HT1080 (cell line): ENCODE measurements around the gene PERM1. TPM values are rescaled to one million over a fixed set of nuclear protein-coding genes. Genes with fewer than 3 reads are reported as not detected.

ENCODE experiments used
- DNase-seq: peaks from one replicate; pipeline ENCODE4 v3.0.0-alpha.2; 2015; ENCODE audit warnings: low read depth
- total RNA-seq: library from RNA; depleted of rRNA; stranded (reverse); fragments of >200 nt; shearing (Covaris generic); gene quantifications from 2 replicates; pipeline ENCODE4 v1.2.3, GENCODE V29; 2014

The PERM1 gene
- total RNA-seq, 1 experiment from 2014 or later: 0.50 TPM

DNA sequence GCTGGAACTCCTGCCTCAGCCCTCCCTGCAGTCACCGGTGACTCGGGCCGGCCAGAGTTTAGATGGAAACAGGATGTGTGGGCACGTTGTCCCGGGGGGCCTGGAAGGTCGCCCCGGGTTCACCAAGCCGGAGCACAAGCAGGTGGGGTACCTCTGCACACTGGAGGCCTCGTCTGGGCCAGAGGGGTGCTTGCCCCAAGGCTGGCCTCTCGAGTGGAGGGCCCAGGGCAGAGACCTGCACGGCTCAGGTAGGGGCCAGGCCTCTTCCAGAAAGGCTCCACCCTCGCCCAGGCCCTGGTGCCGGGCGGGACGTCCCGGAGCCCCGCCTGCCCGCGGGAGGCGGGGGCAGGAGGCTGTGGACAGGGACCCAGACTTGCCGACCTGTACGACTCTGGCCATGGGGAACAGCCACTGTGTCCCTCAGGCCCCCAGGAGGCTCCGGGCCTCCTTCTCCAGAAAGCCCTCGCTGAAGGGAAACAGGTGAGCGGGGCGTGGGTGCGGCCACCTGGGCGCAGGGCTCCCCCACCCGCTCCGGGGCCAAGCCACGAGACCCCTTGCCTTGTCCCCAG is 15.7 kb downstream of the PERM1 start, which contains the start of gene PLEKHN1:
Gene PLEKHN1, plus strand, starts transcription at position 348 of the 569 bp plus-strand sequence. Its CDS starts 50 bp downstream, at position 398.
- peak; percentile 68 for DNase-seq

DNA sequence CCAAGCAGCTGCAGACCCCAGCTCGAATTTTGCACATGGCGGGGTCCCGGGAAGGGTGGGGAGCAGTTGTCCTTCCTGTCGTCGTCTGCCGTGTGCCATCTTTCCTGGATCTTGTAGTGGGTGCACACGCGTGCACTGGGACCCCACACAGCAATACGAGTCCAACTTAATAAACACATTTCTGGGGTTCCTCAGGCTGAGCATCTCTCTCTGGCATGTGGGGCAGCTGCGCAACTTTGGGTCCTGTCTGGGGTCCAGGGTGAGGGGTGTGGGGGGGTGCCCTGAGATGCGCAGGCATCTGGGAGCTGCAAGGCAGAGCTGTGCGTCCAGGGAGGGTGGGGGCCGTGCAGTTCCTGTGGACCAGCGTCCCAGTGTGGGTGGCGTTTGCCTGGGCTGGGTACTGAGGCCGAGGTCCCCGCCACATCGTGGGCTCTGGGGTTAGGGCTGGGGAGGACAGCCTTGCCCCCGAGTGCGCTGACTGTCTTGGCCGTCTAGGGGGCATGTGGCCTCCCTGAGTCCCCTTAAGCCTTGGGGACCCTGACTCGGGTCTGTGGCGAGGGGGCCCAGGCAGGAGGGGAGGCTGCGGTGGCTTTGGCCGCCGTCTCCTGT is 16.3 kb downstream of the PERM1 start:
- no peak for DNase-seq

DNA sequence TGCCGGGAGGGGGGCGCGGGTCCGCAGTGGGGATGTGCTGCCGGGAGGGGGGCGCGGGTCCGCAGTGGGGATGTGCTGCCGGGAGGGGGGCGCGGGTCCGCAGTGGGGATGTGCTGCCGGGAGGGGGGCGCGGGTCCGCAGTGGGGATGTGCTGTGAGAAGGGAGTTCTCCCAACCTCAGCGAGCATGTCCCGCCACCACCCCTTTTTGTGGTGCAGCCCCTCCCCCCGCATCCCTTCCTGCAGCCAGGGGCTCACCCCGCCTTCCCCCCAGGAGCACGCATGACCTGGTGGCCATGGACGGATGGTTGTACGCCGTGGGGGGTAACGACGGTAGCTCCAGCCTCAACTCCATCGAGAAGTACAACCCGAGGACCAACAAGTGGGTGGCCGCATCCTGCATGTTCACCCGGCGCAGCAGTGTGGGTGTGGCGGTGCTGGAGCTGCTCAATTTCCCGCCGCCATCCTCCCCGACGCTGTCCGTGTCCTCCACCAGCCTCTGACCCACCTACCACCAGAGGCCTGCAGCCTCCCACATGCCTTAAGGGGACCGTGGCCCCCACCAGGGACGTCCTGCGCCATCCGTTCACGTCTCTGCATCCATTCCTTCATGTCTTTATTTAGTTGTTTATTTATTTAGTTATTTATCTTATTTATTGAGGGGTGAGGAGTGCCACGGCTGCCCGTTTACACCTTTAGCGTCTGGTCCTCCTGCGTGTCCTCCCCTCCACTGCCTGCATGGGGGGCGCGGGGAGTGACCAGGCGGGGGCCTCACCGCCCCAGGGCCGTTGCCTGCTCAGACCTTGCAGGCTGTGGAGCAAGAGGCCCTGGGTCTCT is 17.0 kb downstream of the PERM1 start:
- no peak for DNase-seq

DNA sequence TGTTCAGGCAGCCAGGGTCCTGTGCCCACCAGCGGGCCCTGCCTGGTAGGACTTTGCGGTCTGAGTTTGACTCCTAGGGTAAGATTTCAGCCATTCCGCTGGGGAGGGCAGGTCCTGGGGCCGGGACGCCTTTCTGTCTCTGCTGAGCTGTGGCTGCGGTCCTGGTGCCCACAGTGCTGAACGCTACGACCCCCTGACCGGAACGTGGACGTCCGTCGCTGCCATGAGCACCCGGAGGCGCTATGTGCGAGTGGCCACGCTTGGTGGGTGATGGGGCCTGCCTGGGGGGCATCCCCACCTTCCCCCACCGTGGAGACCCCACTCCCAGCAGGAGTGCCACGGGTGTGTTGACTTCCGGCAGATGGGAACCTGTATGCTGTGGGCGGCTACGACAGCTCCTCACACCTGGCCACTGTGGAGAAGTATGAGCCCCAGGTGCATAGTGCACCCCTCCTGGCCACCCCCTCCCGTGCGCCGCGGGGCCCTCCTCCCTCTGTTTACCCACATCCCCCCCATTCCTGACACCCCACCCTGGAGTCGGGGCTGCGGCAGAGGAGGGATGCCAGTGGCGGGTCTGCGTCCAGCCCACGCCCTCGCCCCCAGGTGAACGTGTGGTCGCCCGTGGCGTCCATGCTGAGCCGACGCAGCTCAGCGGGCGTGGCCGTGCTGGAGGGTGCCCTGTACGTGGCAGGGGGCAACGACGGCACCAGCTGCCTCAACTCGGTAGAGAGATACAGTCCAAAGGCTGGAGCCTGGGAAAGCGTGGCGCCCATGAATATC is 18.0 kb downstream of the PERM1 start:
- no peak for DNase-seq

DNA sequence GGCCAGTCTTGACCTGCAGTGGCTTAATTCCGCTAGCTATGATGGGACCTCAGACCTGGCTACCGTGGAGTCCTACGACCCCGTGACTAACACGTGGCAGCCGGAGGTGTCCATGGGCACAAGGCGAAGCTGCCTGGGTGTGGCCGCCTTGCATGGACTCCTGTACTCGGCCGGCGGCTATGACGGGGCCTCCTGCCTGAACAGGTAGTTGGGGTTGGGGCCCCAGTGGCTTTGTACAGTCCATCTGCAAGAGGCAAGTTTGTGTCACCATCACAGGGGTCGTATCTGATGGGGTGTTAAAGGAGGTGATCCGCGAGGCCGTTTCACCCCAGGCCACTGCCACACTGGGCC is 18.6 kb downstream of the PERM1 start:
- no peak for DNase-seq

DNA sequence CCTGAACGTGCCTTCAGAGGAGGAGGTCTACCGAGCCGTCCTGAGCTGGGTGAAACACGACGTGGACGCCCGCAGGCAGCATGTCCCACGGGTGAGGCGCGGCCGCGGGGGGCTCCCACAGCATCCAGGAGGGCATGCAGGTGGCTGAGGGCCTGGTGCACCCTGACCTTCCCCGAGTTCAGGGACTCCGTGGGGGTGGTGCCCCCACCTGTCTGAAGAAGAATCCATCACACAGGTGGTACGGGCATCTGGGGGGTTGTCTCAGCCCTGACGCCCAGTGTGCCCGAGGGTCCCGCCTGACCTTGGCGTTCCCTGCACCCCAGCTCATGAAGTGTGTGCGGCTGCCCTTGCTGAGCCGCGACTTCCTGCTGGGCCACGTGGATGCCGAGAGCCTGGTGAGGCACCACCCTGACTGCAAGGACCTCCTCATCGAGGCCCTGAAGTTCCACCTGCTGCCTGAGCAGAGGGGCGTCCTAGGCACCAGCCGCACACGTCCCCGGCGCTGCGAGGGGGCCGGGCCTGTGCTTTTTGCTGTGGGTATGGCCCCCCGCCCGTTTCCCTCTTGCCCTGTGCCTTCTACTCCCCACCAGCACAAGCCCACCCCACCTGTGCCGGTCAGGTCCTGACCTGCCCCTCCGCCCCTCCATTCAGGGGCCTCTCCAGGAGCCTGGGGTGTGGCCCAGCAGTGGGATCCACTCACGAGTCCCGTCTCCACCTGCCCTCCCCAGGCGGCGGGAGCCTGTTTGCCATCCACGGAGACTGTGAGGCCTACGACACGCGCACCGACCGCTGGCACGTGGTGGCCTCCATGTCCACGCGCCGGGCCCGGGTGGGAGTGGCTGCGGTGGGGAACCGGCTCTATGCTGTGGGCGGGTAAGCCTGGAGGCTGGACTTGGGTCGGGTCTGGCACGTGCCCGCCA is 19.3 kb downstream of the PERM1 start:
- no peak for DNase-seq

DNA sequence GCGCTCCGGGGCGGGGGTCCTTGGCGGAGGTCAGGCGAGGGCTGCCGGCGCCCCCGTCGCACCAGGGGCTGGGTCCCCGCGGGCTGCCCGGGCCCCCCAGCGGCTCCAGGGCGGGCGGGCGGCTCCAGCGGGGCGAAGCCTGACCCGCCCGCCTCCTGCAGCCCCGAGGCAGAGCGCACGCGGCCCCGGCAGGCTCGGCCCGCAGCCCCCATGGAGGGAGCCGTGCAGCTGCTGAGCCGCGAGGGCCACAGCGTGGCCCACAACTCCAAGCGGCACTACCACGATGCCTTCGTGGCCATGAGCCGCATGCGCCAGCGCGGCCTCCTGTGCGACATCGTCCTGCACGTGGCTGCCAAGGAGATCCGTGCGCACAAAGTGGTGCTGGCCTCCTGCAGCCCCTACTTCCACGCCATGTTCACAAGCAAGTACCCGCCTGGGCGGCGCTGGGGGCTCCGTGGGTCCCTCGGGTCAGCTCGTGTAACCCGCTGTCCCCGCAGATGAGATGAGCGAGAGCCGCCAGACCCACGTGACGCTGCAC is 20.7 kb downstream of the PERM1 start:
- no peak for DNase-seq

DNA sequence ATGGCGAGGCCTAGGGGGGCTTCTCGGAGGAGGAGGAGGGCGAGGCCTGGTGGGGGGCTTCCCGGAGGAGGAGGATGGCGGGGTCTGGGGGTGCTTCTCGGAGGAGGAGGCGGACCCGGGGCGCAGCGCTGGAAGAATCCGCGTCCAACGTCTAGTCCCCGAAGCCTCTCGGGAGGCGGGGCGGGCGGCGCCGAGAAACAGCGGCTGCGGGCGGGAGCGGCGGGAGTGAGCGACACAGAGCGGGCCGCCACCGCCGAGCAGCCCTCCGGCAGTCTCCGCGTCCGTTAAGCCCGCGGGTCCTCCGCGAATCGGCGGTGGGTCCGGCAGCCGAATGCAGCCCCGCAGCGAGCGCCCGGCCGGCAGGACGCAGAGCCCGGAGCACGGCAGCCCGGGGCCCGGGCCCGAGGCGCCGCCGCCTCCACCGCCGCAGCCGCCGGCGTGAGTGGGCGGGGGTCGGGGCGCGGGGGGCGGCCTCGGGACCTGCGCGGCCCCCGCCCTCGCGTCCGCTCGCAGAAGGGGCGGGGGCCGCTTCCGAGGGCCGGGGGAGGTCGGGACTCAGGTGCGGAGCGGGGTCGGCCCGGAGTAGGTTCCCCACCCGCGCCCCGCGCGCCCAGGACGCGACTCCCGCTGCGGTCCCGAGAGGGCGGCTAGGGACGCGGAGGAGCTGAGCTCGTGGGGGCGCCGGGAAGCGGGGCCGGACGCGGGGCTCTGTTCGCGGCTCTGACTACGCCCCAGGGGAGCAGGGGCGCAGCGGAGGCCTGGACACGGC is 21.3 kb downstream of the PERM1 start, which contains the start of gene KLHL17:
Gene KLHL17, plus strand, starts transcription at position 222 of the 769 bp plus-strand sequence. Its CDS starts 110 bp downstream, at position 332.
- peak; percentile 66 for DNase-seq

DNA sequence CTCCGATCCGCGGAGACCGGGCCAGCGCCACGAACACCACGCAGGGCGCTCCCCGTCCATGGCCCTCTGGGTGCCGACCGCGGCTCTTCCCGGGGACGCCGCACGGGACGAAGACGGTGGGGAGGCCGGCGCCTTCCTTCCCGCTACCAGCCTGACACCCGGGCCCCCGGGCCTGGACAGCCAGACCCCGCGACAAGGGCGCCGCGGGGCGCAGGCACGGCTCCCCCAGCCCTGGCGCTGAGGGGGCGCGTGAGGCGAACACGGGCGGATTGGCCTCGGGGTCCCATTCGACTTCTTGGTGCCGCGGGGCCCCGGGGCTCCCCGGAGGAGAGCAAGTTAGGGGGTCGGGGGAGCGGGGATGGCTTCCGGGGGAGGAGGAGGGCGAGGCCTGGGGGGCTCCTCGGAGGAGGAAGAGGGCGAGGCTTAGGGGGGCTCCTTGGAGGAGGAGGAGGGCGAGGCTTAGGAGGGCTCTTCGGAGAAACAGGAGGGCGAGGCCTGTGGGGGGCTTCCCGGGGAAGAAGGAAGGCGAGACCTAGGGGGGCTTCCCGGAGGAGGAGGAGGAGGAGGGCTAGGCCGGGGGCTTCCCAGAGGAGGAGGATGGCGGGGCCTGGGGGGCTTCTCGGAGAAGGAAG is 22.0 kb downstream of the PERM1 start:
- no peak for DNase-seq

DNA sequence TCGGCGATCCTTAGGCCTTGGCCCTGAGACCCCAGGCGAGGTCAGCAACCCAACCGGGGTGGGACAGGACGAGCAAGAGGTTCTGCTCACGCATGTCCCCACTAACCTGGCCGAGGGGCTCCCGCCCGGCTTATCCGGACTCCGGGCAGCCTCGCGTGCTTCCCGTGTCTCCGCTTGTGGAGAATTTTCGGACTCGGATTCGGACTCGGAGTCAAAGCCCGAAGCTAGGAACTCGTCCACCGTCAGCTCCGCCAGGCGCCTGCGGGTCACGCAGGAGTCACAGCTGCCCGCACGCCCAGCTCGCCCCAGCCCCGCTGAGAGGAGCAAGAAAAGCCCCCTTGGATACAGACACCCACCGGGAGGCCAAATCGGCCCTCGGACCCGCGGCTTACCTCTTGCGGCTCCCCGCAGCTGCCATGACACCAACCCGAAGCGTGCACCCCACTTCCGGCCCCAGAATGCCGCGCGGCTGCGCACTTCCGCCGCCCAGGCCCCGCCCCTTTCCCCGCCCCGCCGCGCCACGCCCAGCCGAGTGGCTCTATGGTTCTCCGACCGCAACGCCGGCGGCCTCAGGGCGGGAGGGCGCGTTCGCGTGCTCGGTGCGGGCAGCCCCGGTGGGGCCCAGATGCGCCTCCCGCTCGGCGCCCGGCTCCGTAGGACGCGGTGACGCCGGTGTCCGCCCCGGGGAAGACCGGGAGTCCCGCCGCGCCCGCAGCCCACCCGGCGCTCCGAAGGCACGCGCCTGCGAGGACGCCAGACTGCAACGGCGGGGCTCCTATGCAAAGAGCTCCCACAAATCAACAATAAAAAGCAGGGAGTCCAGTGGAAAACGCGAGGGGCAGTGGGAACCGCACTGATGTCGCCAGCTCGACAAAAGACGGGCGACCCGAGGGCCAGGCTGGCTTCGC is 22.8 kb downstream of the PERM1 start, which contains the start of gene NOC2L:
Gene NOC2L, minus strand, starts transcription at position 434 of the 908 bp plus-strand sequence. Its CDS starts 16 bp downstream, at position 418.
- DNase-seq: peak; percentile 68

DNA sequence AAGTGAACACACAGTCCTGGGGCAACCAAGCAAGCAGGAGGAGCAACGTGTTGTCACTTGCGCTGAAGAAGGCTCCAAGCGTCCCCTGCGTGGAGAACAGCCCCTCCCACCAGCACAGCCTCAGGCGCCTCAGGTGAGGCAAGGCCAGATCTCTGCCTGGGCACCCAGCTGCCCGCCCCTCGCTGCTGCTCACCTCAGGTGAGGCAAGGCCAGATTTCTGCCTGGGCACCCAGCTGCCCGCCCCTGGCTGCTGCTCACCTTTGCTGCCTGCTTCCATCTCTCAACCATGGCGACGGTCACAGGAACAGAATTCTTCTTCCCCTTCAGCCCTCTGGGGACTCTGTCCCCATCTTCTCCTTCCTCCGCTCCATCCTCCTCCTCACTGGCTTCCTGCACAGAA is 25.3 kb downstream of the PERM1 start:
- no peak for DNase-seq

DNA sequence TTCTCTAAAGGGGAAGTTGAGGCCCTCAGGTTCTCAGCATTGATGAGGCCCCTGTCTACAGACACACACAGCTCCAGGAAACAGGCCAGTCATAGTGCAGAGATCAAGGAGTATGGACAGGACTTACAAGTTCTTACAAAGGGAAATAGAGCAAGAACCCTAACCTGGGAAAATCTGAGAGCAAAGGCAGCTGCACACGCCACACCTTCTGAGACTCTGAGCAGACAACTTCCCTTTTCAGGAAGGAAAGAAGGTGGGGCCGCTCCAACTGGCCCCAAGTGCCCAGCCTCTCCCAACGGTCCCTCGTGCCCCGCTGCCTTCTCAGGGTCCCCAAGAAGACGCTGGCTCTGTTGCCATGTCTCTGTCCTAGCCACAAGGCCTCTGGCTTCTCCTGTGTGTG is 26.4 kb downstream of the PERM1 start:
- no peak for DNase-seq

DNA sequence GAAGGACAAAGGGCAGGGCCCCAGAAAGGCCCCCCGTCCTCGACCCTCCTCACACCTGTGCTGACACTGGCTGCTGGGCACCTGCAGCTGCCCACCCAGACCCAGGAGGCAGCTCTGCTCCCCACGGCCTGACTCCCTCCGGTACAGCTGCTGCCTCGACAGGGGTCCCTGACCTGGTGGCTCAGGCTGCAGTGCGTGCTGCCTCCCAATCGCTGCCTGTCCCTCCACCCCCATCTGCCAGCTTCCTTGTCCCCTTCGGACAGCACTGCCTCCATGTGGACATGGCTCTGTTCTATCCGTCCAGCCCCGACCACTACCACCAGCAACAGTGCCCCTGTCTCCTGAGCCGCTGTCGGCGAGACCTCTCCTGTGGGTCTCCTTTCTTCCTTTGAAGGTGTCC is 27.0 kb downstream of the PERM1 start:
- DNase-seq: no peak

DNA sequence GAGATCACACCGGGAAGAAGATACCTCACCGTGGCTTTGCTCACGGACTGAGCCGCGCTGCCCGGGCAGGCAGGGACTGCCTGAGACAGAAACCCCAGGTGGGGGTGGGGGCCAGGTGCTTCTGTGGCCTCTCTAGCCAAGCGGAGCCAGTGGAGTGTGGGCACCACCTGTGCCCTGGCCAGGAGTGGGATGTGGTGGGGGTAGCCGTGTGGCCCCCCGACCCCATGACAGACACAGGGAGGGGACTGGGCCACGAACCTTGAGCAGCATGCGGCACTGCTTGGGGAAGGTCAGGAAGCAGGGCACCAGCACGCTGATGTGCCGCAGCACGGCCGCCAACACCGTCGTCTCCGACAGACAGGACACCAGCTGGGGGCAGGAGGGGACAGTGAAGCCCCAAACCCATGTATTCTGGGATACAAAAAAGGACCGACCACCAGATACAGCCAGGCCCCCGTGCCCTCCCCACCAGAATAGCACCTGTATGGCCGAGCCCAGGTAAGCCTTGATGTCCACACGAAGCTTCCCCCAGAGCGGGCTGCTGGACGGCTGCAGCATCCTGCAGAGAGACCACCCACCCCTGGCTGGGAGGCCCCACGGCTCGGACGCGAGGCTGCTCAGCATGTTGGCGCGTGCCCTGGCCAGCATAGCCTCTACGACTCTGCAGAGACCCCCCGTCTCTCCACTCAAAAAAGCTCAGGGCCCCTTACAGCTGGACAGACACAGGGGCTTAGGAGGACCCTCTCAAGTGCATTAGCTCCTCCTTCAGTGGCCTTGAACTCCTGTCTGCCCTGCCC is 28.2 kb downstream of the PERM1 start:
- DNase-seq: no peak

DNA sequence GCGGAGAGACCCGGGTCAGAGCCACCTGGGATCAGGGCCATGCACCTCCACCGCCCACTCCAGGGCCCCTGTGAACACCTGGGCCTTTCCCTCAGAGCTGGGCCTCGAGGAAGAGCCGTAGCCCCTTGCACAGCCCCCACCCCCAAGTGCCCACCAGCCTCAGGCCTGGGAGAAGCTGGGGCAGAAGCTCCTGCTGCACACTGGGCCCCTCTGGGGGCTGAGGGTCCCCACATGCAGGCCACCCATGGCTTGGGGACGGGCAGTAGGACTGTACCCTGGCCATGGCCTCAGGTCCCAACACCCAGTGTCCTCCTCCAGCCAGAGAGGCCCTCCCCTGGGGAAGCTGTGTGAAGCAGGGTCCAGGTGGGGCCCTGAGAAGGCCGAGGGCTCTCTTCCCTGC is 29.3 kb downstream of the PERM1 start:
- no peak for DNase-seq

DNA sequence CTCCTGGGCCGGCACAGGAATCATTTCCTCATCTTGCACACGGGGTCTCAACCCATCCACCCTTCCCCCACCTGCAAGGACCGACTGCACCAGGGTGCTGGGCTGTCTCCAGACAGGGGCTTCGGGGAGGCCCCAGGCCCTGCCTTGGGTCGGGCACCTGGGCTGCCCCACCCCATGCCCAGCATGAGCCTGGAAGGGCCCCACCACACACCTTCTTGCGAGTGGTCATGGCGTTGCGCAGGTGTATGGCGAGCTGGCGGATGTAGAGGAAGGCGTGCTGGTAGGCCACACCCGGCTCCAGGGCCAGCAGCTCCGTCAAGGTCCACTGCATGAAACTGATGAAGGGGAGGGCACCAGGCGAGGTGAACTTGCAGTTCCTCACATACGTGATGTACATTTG is 29.7 kb downstream of the PERM1 start:
- DNase-seq: no peak

DNA sequence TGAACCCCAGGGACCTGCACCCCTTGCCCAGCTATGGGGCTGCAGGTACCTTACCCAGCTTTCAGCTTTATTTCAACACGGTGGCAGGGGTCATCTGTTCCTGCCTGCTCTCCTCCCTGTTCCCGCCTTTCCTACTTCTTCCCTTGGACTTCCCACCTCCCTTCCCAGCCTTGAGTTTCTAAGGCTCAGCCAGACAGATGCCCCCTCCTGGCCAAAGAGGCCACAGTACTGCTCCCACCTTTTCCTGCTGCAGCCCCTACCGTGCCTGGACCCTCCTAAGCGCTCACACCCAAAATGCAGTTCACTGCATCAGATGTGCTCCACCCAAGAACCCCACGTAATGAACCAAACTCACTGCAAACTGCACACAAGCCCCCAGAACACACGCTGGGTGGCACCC is 30.5 kb downstream of the PERM1 start:
- DNase-seq: no peak
